NCI-H187 (cell line): ENCODE measurements around the gene ZSCAN18.

Experiments
- DNase-seq, 2 experiments: peaks; one replicate each; lab custom pipeline; 2025; lab: John Stamatoyannopoulos, UW

Gene ZSCAN18

DNA sequence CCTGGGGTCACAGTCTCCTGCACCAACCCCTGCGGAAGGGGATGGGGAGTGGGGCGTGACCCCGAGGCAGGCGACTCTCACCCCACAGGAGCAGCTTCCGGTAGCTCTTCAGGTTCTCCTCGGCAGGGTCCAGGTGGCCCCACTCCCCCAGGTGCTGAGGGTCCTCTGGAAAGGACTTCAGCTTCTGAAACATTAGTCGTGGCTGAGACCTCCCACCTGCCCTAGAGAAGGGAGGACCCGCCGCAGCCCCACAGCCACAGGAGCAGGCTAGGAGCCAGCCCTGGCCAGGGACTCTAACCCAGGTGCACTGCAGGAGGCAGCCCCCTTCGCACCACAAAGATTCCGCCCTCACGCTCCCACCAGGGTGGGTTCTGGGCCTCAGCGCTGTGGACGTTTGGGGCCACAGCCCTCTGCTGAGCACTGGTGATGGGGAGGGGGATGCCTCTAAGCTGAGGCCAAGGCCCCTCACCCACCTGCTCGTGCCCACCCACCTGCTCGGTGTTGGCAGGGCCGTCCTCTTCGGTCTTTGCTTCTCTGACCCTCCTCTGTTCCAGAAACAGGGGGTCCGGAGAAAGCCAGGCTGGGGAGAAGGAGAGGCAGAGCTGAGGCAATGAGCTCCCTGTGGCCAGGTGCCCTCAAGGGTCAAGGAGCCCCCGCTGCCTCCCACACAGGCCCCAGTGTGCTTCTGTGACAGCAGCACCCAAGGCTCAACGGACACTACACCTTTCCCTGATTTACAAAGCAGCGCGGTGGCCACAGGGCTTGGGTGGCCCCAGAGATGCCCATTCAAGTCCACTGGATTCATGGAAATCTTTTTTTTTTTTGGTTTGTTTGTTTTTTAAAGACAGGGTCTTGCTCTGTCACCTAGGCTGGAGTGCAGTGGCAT, 11.0 kb downstream of the ZSCAN18 start:
- DNase-seq = no peak

DNA sequence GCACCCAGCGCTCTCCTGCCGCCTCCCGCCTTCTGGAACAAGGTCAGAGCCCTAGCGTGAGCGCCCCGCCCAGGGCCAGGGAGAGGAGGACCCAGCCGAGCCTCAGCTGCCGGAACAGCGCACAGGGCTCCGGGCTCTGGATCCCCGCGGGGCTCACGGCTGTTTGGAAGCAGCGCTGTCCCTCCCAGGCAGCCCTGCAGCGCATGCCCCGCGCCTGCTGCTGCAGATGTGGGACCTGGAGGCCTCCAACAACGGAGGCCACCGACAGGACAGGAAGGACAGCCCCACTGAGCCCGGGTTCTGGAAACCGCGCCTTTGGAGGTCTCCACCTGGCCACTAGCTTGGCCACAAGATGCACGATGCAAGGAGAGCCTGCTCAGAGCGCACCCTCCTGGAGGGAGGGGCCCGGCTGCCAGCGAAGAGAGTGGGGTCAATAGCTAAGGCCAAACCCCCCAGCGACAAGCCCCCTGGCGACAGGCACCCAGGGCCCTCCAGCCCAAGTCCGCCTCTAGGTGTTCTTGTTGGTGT, 12.6 kb downstream of the ZSCAN18 start:
- no peak for DNase-seq

DNA sequence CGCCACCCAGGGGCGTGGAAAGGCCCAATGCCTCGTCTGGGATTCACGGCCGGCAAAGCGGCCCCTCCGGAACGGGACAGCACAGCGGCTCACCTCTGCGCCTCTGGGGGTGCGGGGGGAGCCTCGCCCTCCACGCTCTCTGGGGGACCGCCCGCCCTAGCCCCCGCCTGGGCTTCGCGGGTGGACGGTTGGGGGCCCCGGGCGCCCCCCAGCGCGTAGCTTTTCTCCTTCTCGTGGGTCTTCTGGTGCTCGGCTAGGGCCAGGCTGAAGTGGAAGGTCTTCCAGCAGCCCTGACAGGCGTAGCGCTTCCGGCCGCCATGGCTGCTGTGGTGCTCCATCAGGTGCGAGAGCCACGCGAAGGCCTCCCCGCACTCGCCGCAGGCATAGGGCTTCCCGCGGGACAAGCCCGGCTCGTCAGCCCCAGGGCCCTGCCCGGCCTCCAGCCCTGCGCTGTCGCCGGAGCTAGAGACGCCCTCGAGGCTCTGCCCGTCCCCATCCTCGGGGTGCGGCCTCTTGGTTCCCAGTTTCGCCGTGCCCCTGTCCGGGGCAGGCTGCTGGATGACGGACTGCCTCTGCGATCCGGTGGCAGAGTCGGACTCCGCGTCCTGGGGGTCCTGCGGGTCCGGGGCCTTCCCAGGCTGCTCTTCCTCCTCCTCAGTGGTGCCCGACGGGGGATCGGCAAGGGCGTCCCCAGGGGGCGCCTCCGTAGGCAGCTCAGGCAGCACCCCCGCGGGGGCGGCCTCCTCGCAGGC, 13.3 kb downstream of the ZSCAN18 start:
- DNase-seq = no peak

DNA sequence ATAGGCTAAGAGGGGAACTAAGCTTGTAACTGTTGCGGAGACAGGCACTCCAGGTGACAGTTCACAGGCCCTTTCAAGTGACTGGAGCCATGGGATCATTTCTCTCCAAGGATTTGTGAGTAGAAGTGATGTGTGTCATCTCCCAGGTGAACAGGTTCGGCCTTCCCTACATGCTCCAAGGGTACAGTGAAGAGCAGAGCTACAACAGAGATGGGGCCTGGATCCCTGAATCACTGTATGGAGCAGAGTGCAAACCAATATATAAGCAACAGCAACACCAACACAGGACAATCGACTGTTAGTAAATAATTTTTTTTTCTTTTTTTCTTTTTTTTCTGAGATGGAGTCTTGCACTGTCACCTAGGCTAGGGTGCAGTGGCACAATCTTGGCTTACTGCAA, 15.0 kb downstream of the ZSCAN18 start:
- DNase-seq = no peak

DNA sequence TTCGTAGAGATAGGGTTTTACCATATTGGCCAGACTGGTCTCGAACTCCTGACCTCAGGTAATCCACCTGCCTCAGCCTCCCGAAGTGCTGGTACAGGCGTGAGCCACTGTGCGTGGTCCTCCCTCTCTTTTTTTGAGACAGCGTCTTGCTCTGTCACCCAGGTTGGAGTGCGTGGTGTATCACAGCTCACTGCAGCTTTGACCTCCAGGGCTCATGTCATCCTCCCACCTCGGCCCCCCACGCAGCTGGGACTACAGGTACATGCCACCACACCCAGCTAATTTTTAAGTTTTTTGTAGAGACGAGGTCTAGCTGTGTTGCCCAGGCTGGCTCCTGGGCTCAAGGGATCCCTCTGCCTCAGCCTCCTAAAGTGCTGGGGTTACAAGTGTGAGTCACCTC, 18.2 kb downstream of the ZSCAN18 start:
- DNase-seq = no peak

DNA sequence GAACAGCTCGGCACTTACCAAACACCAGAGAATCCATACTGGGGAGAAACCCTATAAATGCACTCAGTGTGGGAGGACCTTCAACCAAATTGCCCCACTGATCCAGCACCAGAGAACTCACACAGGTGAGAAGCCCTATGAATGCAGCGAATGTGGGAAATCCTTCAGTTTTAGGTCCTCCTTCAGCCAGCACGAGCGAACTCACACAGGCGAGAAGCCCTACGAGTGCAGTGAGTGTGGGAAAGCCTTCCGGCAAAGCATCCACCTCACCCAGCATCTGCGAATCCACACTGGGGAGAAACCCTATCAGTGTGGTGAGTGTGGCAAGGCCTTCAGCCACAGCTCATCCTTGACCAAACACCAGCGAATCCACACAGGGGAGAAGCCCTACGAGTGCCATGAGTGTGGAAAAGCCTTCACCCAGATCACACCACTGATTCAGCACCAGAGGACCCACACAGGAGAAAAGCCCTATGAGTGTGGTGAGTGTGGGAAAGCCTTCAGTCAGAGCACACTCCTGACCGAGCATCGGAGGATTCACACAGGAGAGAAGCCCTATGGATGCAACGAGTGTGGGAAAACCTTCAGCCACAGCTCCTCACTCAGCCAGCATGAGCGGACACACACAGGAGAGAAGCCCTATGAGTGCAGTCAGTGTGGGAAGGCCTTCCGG, 30.7 kb downstream of the ZSCAN18 start:
- DNase-seq = no peak

DNA sequence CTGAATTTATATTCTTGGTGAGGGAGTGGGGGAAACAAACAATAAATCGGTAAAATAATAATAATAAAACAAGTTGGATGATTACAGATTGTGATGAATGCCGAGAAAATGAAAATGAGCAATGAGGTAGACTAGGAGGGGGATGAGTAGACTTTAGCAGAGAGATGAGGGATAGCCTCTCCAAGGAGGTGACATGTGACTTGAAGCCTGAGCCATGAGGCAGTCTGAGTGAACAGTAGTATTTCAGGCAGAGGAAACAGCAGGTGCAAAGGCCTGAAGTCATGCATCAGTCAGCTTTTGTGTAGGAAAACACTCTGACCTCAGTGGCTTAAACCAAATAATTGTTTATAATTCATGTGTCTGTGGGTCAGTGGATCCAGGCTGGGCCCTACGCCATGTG, 34.3 kb downstream of the ZSCAN18 start:
- DNase-seq = no peak

DNA sequence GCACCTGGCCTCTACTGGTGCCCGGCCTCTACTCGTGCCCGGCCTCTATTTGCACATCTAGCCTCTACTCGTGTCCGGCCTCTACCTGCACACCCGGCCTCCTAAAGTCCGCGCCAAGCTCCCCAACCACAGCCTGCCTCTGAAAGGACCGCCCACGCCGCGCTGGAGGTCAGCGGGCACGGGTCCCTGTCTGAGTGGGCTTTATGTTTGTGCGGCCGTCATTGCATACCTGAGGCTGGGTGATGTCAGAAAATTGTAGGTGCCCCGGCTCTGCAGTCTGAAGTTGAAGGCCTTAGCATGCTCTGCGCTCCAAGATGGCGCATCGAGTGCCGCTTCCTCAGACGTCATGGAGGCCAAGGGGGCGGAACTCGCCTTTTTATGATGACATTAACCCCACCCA, 37.8 kb downstream of the ZSCAN18 start:
- no peak for DNase-seq

DNA sequence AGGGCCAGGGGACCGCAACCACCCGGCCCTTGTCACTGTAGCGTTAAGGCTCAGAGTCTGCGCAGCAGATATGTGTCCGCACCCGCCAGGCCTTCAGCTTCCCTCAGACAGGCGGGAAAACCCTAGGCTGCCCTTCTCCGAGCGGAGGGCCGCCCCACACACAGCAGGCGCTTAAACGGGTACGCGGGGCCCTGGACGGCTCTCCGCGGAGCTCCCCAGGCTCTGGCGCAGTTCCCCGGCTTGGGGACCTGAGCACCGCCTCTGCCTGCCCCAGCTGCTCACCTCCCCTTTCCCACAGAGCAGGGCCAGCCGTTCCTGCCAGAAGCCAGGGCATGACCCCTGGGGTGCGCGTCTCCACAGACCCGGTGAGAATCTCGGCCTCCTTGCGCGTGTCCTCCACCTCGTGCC, 38.4 kb downstream of the ZSCAN18 start:
- DNase-seq = no peak

DNA sequence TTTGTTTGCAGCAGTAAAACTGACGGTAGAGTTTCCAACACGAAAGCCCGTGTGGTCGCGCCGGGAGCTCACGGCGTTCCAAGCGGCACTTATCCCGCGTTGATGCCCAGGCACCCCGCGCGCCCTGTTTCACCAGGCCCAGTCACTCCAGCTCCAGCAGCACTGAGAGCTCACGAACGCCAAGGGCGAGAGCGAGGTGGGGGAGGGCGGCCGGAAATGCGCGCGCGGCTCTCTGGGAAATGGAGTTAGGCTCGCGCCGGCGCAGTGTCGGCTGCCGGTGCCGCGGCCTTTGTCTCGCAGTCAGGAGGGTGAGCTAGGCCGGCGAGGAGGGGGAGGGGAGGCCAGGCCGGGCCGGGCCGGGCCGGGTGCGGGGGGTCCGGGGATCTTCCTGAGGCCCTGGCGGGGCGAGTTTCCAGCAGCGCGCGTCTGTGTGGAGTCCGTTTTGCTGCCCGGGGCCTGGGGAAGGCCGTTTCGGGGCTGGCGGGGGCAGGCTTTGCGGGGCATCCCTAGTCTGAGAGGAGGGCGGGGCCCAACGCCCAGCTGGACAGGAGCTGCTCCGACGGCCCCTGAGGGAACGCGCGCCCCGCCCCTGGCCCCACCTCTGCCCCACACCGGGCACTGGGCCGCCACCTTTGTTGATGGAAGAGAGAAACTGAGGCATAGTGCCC, 38.9 kb downstream of the ZSCAN18 start, which contains the start of gene ZNF135:
ZNF135 (plus strand) TSS at position 280 of the 668 bp plus-strand sequence. CDS start 721 bp downstream, outside the sequence.
- DNase-seq = peak in 1 of 2 experiments; percentile 45

DNA sequence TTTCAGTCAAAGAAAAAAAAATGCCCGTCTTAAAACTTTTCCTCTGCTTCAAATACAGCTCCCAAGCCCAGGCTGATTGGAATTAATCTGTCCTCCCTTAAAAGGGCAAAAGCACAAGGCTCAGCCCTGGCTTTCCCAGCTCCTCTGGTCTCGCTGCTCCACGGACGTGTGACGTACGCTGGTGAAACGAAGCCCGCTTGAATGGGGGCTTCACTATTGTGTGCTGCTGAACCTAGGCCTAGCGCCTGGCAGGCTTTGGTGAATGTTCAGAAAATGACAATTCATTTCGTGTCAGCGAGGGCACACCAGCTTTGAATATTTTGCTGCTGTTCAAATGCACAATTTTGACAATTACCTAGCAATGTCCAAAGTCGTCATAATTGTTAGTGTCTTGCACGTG, 39.6 kb downstream of the ZSCAN18 start:
- DNase-seq = no peak

DNA sequence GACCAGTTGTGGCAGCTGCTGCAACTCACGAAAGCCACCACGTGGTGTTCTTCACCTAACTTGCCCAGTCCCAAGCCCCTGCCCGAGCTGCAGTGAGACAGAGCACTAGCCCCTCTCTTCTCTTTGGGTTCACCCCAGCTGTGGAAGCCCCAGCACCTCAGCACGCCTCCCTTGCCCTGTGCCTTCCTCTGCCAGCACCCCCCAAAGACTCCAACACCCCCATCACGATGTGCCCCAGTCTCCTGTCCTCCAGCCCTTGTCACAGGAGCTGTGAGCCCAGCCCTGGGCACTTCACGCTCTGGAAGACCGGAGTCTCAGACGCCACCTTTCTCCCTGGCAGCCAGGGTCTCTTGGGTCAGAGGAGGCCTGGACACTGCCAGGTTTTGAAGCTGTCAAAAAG, 41.2 kb downstream of the ZSCAN18 start:
- DNase-seq = no peak

DNA sequence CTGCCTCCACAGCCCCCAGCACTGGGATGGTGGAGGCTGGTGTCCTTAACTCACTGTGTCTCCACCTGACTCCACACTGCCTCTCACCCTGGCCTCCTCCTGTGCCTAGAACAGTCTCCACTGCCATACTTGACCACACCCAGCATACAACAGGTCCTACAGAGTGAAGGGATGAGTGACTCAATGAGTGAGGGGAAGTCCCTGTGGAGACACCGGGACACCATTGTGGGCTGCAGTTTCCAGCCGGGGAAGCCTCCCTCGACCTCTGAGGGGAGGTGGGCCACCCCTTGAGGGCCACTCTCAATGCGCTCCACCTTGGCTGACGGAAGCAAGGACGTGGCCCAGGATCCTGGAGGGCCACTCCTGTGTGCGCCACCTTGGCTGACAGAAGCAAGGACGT, 41.8 kb downstream of the ZSCAN18 start:
- no peak for DNase-seq

DNA sequence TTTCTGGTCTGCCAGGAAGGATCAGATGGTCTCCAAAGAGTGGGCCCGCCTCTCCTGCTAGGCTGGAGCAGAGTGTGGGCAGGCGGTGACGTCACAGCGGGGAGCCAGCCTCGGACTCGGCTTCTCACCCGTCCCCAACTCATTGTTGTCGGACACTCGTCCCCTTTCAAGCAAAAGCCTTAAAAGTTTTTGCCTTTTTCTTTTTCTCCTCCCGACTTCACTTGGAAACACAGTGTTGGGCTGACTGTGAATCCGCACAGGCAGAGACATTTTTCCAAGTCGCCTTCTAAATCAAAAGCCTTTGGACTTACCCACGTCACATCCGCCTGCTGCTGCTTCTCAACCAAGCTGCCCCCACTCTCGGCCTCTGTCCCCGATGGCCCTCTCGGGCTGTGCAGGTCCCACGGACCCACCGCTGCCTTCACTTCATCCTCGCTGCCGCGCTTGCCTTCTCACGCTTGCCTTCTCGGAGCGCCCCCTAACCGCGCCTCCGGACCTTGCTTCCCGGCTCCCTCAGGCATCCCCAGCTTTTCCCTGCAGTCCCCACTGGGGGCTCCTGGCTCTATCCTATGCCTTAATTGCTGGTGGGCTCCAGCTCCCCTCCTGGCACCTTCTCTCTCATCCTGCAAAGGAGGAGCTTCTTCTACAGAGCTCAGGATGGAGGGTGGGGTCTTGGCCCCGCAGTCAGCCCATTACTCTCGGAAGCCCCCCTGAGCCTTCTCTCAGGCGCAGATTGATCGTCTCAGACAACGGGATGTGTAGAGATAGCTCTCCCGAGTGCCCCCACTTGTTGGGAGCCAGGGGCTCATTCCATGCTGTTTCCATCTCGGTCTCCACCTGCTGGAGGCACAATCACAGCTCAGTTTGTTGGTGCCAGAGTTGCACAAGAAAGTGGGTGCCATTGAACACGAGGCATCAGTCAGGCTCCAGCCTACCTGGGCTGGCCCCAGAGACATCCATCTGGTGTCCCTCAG, 42.8 kb downstream of the ZSCAN18 start:
- DNase-seq = no peak

DNA sequence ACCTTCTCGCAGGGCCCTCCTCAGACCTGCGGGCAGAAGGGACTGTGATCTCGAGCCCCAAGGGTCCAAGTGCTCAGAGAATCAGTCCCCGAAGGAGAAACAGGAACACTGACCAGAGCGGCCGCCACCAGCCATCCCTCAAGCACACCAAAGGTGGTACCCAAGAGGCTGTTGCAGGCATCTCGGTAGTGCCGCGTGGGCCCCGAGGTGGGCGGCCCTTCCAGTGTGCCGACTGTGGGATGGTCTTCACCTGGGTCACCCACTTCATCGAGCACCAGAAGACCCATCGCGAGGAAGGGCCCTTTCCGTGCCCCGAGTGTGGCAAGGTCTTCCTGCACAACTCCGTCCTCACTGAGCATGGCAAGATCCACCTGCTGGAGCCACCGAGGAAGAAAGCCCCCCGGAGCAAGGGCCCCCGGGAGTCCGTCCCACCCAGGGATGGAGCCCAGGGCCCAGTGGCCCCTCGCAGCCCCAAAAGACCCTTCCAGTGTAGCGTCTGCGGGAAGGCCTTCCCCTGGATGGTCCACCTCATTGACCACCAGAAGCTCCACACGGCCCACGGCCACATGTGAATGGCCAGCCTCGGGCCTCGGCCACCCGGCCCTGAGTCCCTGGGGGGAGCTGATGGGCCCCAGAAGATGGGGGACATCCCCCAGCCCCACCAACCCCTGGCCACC, 44.4 kb downstream of the ZSCAN18 start:
- DNase-seq = no peak

DNA sequence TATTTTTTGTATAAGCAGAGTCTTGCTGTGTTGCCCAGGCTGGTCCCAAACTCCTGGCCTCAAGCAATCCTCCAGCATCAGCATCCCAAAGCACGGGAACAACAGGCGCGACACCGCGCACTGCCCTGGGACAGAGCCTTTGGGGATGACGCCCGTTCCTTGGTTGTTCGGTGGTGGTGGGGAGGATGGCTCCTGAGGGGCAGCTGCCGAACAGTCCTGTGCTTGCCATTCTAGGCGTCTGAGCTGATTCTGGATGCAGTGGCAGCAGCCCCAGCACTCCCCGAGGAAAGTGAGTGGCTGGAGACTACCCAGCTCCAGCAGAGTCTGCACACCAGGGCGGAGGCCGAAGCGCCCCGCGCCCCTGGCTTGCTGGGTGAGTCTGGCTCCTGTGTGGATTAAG, 45.8 kb downstream of the ZSCAN18 start:
- DNase-seq = no peak

DNA sequence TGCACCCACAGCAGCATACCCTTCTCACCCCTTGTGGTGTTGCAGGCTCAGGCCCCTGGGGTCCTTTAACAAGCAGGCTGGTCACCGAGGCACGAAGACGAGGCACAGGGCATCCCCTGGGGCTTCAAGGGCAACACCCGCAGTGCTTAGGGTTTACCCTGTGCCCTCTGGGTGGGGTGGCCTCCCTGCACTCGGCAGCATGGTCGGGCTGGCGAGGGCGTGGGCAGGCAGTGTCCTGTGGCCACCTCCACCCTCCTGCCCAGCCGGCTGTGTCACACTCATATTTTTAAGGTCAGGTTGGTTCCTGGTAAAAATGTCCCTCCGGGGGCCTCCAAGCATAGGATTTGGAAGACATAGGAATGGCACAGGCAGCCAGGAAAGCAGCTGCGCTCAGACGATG, 50.4 kb downstream of the ZSCAN18 start:
- no peak for DNase-seq

DNA sequence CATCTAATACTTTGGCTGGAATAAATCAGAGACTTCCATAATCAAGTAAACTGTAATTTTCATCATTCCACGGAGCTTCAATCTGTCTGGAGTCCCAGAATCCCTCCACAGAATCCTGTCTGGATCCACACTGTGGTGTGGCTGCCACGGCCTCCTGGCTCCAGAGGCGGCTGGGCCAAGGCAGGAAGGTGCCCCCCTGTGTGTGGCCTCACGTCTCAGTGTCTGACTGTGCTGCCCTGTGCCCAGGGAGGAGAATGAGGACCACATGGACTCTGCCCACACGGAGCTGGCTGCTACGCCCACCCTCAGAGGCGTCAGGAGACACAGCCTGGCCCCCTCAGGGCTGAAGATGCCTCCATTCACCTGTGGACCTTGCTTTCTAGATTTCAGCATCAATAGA, 51.2 kb downstream of the ZSCAN18 start:
- no peak for DNase-seq

DNA sequence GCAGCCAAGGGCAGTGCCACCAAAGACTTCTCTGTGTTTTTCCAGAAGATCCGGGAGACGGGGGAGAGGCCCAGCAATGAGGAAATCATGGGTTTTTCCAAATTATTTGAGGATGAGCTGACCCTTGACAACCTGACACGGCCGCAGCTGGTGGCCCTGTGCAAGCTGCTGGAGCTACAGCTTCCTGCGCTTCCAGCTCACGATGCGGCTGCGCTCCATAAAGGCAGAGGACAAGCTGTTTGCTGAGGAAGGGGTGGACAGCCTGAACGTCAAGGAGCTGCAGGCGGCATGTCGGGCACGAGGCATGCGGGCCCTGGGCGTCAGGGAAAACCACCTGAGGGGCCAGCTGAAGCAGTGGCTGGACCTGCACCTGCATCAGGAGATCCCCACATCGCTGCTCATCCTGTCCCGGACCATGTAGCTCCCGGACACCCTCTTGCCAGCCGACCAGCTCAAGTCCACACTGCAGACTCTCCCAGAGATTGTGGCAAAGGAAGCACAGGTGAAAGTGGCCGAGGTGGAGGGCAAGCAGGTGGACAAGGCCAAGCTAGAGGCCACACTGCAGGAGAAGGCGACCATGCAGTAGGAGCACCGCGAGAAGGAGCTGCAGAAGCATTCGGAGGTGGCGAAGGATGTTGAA, 52.5 kb downstream of the ZSCAN18 start:
- DNase-seq = no peak

DNA sequence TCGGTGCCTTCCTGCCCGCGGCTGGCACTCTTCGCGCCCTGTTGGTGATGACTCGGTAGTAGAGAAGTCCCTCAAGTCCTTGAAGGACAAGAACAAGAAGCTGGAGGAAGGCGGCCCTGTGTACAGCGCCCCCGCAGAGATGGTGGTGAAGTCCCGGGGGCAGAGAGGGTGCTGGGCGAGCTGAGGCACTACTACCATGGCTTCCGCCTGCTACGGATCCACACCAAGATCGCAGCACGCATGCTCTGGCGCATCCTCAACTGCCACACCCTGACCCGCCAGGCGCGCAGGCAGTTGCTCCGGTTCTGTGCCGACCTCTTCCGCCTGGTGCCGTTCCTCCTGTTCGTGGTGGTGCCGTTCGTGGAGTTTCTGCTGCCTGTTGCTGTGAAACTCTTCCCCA, 53.1 kb downstream of the ZSCAN18 start:
- DNase-seq = no peak
